Occipital lobe (tissue), 3 donors: Measurements from ENCODE around the gene SNAPC3. TPM values are rescaled to one million over a fixed set of nuclear protein-coding genes. Genes with fewer than 3 reads are reported as not detected.
A peak's percentile ranks its signal among the peaks of the same experiment; 100 is the strongest.

Experiments used
- DNase-seq: peaks from one replicate; lab custom pipeline; 2025; lab: John Stamatoyannopoulos, UW
- small RNA-seq: library from RNA; depleted of rRNA; stranded (forward); fragments of <200 nt; gene quantifications from one replicate; pipeline ENCODE3, GENCODE V24; 2014
- total RNA-seq: library from RNA; depleted of rRNA; stranded (reverse); fragments of >200 nt; gene quantifications from one replicate; pipeline ENCODE4 v1.2.3, GENCODE V29; 2014

Gene SNAPC3
- total RNA-seq, 1 donor from 2014 or later = 80.5 TPM

- no peak for DNase-seq
Observed at GRCh38 chr9:15491950-15492349, 69.3 kb downstream of the SNAPC3 start.

- DNase-seq = no peak
Observed at GRCh38 chr9:15492485-15493150, 69.9 kb downstream of the SNAPC3 start.

- DNase-seq = no peak
Observed at GRCh38 chr9:15498246-15498995, 75.7 kb downstream of the SNAPC3 start.

GRCh38 chr9:15499139-15499538 is 76.5 kb downstream of the SNAPC3 start:
- no peak for DNase-seq

GRCh38 chr9:15501179-15501578 is 78.5 kb downstream of the SNAPC3 start:
- DNase-seq = no peak

GRCh38 chr9:15501803-15502202 is 79.1 kb downstream of the SNAPC3 start:
- no peak for DNase-seq

- no peak for DNase-seq
Observed at GRCh38 chr9:15505921-15506320, 83.2 kb downstream of the SNAPC3 start.

GRCh38 chr9:15509931-15510788 is 87.5 kb downstream of the SNAPC3 start:
- DNase-seq = peak; percentile 62

GRCh38 chr9:15510789-15511575 is 88.3 kb downstream of the SNAPC3 start, which contains the start of gene PSIP1:
Gene PSIP1, minus strand, starts transcription at chr9:15510970. Its CDS starts 782 bp downstream, at chr9:15510188.
- DNase-seq = peak; percentile 88

Small RNAs within 50 kb of the gene (small RNA-seq; reads per million reads assigned to genes)
- not detected for gene RNU6-319P

Other genes starting within 250 kb of the SNAPC3 start
- 6.9 TPM for gene TTC39B, start 115.7 kb upstream of the SNAPC3 start, total RNA-seq
- gene PSIP1, start 88.1 kb downstream of the SNAPC3 start, total RNA-seq = 160 TPM
- gene CCDC171, start 130.2 kb downstream of the SNAPC3 start, total RNA-seq = 56.5 TPM